HepG2 (cell line): Measurements from ENCODE around the gene IRF7.

Source experiments
- CTCF ChIP-seq: sonication (generic); formaldehyde crosslinking; IDR thresholded peaks from 2 replicates; pipeline ENCODE4 v1.5.0; 2020; ENCODE audit warnings: mild to moderate bottlenecking, missing genetic modification reagents, moderate library complexity
- FOXM1 ChIP-seq: sonication (generic); formaldehyde crosslinking; IDR thresholded peaks from 2 replicates; pipeline ENCODE4 v1.5.0; 2020; ENCODE audit warnings: missing genetic modification reagents
- POLR2A ChIP-seq, 2 experiments: IDR thresholded peaks; 2 replicates each; pipeline ENCODE4 v1.6.1; 2011; ENCODE audit warnings: low read depth in 2 of 2, low read length in 2 of 2, mild to moderate bottlenecking in 1 of 2, moderate library complexity in 1 of 2; ENCODE audit not compliant: insufficient read depth in 1 of 2
- PRDM4 ChIP-seq: sonication (generic); formaldehyde crosslinking; IDR thresholded peaks from 2 replicates; pipeline ENCODE4 v1.9.0; 2021; ENCODE audit warnings: missing genetic modification reagents, borderline replicate concordance
- RBM39 ChIP-seq: fragments of 200-400 bp; formaldehyde crosslinking; IDR thresholded peaks from one replicate; pipeline ENCODE4 v1.6.1; 2018; ENCODE audit warnings: antibody characterized with exemption, mild to moderate bottlenecking, low read depth, low read length; ENCODE audit not compliant: poor library complexity, severe bottlenecking
- TEAD2 ChIP-seq: sonication (generic); formaldehyde crosslinking; IDR thresholded peaks from 2 replicates; pipeline ENCODE4 v1.9.0; 2021; ENCODE audit warnings: missing genetic modification reagents
- TFE3 ChIP-seq: IDR thresholded peaks from 2 replicates; pipeline ENCODE4 v1.6.1; 2016
- TOE1 ChIP-seq: sonication (generic); formaldehyde crosslinking; IDR thresholded peaks from 2 replicates; pipeline ENCODE4 v1.4.0; 2020; ENCODE audit warnings: mild to moderate bottlenecking, missing genetic modification reagents
- ZNF230 ChIP-seq: sonication (generic); formaldehyde crosslinking; IDR thresholded peaks from 2 replicates; pipeline ENCODE4 v1.4.0; 2020; ENCODE audit warnings: mild to moderate bottlenecking, missing genetic modification reagents
- ZNF367 ChIP-seq: sonication (generic); formaldehyde crosslinking; IDR thresholded peaks from 2 replicates; pipeline ENCODE4 v1.4.0; 2020; ENCODE audit warnings: missing genetic modification reagents, borderline replicate concordance
- ZNF383 ChIP-seq: sonication (generic); formaldehyde crosslinking; IDR thresholded peaks from 2 replicates; pipeline ENCODE4 v1.4.0; 2020; ENCODE audit warnings: missing genetic modification reagents, mild to moderate bottlenecking, borderline replicate concordance

DNA sequence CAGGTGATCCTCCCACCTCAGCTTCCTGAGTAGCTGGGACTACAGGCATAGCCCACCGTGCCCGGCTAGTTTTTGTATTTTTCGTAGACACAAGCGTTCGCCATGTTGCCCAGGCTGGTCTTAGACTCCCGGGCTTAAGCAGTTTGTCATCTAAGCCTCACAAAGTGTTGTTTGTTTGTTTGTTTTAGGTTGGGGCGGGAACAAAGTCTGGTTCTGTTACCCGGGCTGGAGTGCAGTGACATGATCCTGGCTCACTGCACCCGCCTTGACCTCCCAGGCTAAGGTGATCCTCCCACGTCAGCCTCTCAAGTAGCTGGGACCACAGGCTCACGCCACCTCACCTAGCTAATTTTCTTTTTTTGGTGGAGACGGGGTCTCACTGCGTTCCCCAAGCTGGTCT lies 12.6 kb downstream of the IRF7 start:
- TF ChIP-seq ZNF383 (CRISPR knock-in tag) (no peak), ZNF230 (no peak), RBM39 (no peak), ZNF367 (CRISPR knock-in tag) (no peak), CTCF (no peak), TFE3 (CRISPR knock-in tag) (no peak), POLR2A (IDR thresholded peaks at IDR 0.05; ENCODE audit: insufficient read depth in 1 of 2, low read depth in 2 of 2, low read length in 2 of 2) (no peak), TEAD2 (no peak), FOXM1 (CRISPR knock-in tag) (no peak), TOE1 (CRISPR knock-in tag) (no peak), PRDM4 (CRISPR knock-in tag) (no peak)
